Endodermal cell (in vitro differentiated cells): Measurements from ENCODE around the gene PZP. TPM values are rescaled to one million over a fixed set of nuclear protein-coding genes. Genes with fewer than 3 reads are reported as not detected.

Source experiments
- DNase-seq: peaks from one replicate; pipeline ENCODE4 v3.0.0-alpha.2; 2017
- H3K27ac ChIP-seq: 2 replicates; pipeline ENCODE4 v1.5.1; 2013; ENCODE audit warnings: mild to moderate bottlenecking, low read depth, low read length, moderate library complexity
- H3K27me3 ChIP-seq: 2 replicates; pipeline ENCODE4 v1.6.1; 2013; ENCODE audit warnings: mild to moderate bottlenecking, low read length, moderate library complexity; ENCODE audit not compliant: insufficient read depth, control insufficient read depth, poor library complexity, severe bottlenecking
- H3K36me3 ChIP-seq: 2 replicates; pipeline ENCODE4 v1.7.0; 2013; ENCODE audit warnings: mild to moderate bottlenecking, low read length, moderate library complexity; ENCODE audit not compliant: control insufficient read depth, insufficient read depth
- H3K4me1 ChIP-seq: one replicate; pipeline ENCODE4 v1.7.0; 2013; ENCODE audit warnings: low read length; ENCODE audit not compliant: control insufficient read depth, insufficient read depth
- H3K4me3 ChIP-seq: 2 replicates; pipeline ENCODE4 v1.5.1; 2013; ENCODE audit warnings: mild to moderate bottlenecking, low read length, moderate library complexity
- H3K9ac ChIP-seq: 2 replicates; pipeline ENCODE4 v1.6.1; 2013; ENCODE audit warnings: mild to moderate bottlenecking, low read length, moderate library complexity; ENCODE audit not compliant: poor library complexity, severe bottlenecking; ENCODE audit errors: extremely low read depth
- H3K9me3 ChIP-seq: 2 replicates; pipeline ENCODE4 v1.6.1; 2013; ENCODE audit warnings: mild to moderate bottlenecking, low read length, moderate library complexity; ENCODE audit not compliant: control insufficient read depth
- H3K27ac Mint-ChIP-seq: 2 replicates; pipeline ENCODE4 v1.8.0; 2020; ENCODE audit warnings: mixed read lengths
- H3K27me3 Mint-ChIP-seq: 2 replicates; pipeline ENCODE4 v1.8.0; 2021; ENCODE audit warnings: mild to moderate bottlenecking, mixed read lengths; ENCODE audit not compliant: insufficient read depth
- H3K36me3 Mint-ChIP-seq: 2 replicates; pipeline ENCODE4 v1.8.0; 2020; ENCODE audit warnings: low read depth, mixed read lengths
- H3K4me1 Mint-ChIP-seq: 2 replicates; pipeline ENCODE4 v1.8.0; 2020; ENCODE audit warnings: mixed read lengths
- H3K4me3 Mint-ChIP-seq: 2 replicates; pipeline ENCODE4 v1.8.0; 2020; ENCODE audit warnings: mild to moderate bottlenecking, moderate library complexity, mixed read lengths
- H3K9me3 Mint-ChIP-seq: 2 replicates; pipeline ENCODE4 v1.8.0; 2020; ENCODE audit warnings: mild to moderate bottlenecking, mixed read lengths
- WGBS, 2 experiments: methylation state at CpG; one replicate each; pipeline versions ENCODE4 v1.1.5 to v1.1.7; 2013; ENCODE audit warnings: missing lambda C conversion rate in 2 of 2, mixed read lengths in 1 of 2; ENCODE audit not compliant: insufficient coverage in 1 of 2, insufficient read length in 1 of 2; 5-methylcytosine and 5-hydroxymethylcytosine counted together
- total RNA-seq, 2 donors: library from RNA; stranded (reverse); fragmentation: NEBNext Ultra II Directional in 1 of 2; extraction: Animal tissue kit (Norgen Biotek cat#: 25700) in 1 of 2; gene quantifications; 2 replicates in 1 of 2; 3 replicates in 1 of 2; pipeline ENCODE4 v1.2.1, GENCODE V29; 2021
- TF ChIP-seq, protein P1 (sequence below): fragments of 200-600 bp; sonication (generic); conservative IDR thresholded peaks from 2 replicates; pipeline ENCODE4 v1.5.0; 2021; ENCODE audit warnings: antibody characterized with exemption, mild to moderate bottlenecking

The PZP gene
- total RNA-seq, 2 donors from 2014 or later = 1.3 TPM; not detected in 1

DNA sequence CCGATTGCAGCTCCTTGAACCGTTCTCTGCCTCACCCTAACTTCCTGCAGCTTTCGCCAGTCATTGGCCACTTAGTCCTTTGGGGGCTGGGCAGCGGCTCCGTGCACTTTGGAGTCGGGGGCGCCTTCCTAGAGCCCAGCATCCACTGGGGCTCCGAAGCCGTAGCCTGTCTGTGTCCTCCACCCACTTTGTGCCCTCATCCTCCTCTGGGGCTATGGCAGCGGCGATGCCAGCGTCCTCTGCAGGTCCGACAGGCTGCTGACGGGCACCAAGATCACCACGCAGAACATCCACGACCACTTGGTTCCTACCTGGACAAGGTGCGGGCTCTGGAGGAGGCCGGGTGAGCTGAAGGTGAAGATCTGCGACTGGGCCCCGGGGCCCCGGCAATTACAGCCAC is 80.7 kb downstream of the PZP start:
- WGBS, 2 experiments = 93 to 96% methylated on average over 17 to 21 of the region's 21 CpGs
- no peak overlapping the region for H3K27ac ChIP-seq
- no peak overlapping the region for H3K9ac ChIP-seq
- Mint-ChIP-seq H3K4me1 (no peaks in the 10 kb centered on the region), H3K36me3 (no peaks in the 10 kb centered on the region), H3K9me3 (peaks cover 8% of the 10 kb centered on the region), H3K27me3 (peaks cover 4% of the 10 kb centered on the region), H3K27ac (no peak overlapping the region), H3K4me3 (no peak overlapping the region)
- no peak for DNase-seq
- H3K27me3 ChIP-seq = no peaks in the 10 kb centered on the region
- H3K4me1 ChIP-seq = no peaks in the 10 kb centered on the region
- H3K9me3 ChIP-seq = no peaks in the 10 kb centered on the region
- H3K4me3 ChIP-seq = no peak overlapping the region
- H3K36me3 ChIP-seq = no peaks in the 10 kb centered on the region
- TF ChIP-seq, protein P1, sequence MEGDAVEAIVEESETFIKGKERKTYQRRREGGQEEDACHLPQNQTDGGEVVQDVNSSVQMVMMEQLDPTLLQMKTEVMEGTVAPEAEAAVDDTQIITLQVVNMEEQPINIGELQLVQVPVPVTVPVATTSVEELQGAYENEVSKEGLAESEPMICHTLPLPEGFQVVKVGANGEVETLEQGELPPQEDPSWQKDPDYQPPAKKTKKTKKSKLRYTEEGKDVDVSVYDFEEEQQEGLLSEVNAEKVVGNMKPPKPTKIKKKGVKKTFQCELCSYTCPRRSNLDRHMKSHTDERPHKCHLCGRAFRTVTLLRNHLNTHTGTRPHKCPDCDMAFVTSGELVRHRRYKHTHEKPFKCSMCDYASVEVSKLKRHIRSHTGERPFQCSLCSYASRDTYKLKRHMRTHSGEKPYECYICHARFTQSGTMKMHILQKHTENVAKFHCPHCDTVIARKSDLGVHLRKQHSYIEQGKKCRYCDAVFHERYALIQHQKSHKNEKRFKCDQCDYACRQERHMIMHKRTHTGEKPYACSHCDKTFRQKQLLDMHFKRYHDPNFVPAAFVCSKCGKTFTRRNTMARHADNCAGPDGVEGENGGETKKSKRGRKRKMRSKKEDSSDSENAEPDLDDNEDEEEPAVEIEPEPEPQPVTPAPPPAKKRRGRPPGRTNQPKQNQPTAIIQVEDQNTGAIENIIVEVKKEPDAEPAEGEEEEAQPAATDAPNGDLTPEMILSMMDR = no peak

DNA sequence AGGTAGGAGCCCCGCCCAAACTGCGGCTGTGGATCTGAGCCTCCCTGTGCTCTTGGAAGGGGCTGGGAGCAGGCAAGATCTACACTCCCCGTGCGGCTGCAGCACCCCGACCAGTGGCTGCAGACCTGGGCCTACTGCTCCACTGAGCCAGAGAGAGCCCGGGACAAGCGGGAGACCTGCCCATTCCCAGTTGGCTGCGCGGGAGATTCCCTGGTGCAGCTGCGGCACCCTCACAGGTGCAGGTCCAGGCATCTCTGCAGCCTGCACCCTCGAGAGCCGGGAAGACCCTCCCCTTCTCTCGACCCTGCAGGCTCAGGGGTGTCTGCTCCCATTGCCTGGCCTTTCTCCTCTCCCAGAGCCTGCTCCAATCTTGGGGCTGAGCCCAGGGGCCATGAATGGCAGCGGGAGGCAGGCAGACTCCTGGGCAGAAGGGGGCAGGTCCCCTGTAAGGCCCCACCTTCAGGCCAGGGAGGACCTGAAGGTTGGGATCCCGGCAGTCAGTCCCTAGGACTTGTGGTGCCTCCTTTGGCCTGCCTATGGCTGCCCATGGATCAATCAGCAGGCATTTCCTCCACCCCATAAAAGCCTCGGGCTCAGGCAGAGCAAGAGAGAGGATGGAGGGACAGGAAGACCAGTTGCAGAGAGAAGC is 83.7 kb downstream of the PZP start:
- peaks cover 7% of the 10 kb centered on the region for H3K4me1 Mint-ChIP-seq
- H3K9me3 Mint-ChIP-seq = no peaks in the 10 kb centered on the region
- H3K27me3 ChIP-seq = no peaks in the 10 kb centered on the region
- H3K27me3 Mint-ChIP-seq = peaks cover 4% of the 10 kb centered on the region
- WGBS, 2 experiments = 93 to 100% methylated on average over 2 to 16 of the region's 16 CpGs
- no peaks in the 10 kb centered on the region for H3K36me3 ChIP-seq
- H3K4me3 ChIP-seq = no peak overlapping the region
- peak; percentile 51 for DNase-seq
- H3K4me3 Mint-ChIP-seq = no peak overlapping the region
- TF ChIP-seq, protein P1 = no peak
- H3K9me3 ChIP-seq = no peaks in the 10 kb centered on the region
- no peak overlapping the region for H3K9ac ChIP-seq
- H3K27ac Mint-ChIP-seq = no peak overlapping the region
- no peak overlapping the region for H3K27ac ChIP-seq
- H3K36me3 Mint-ChIP-seq = no peaks in the 10 kb centered on the region
- no peaks in the 10 kb centered on the region for H3K4me1 ChIP-seq

DNA sequence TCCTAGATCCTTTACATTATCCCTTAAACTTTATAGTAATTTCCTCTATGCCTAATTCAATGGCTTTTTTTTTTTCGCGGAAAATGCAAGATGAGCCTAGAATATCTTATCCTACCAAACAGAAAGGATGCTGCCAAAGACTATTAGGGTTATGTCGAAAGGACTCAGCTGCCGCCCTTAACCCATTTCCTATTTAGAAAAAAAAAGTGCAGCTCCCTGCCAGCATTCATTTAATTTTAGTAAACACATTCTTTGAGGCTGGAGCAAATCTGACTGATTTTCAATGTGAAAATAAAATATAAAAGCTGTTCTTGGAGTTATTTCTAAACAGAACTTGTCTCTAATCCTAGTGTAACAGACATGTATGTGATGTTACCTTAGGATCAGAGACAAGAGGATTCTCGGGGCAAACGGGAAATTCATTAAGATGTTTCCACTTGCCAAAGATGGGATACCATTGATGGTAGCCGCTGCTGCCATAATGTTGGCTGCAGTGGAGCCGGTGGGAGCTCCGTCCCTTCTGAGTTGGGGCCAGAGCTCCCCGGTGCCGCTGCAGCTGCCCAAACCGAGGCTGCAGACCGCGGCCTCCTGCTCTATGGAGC is 84.3 kb downstream of the PZP start:
- 85 to 93% methylated on average over 4 to 14 of the region's 14 CpGs for WGBS, 2 experiments
- peaks cover 7% of the 10 kb centered on the region for H3K4me1 Mint-ChIP-seq

More for the DNA sequence above, 84.3 kb downstream of the PZP start:
- Histone ChIP-seq H3K9ac (no peak overlapping the region), H3K27me3 (no peaks in the 10 kb centered on the region), H3K9me3 (no peaks in the 10 kb centered on the region), H3K36me3 (no peaks in the 10 kb centered on the region), H3K4me1 (no peaks in the 10 kb centered on the region), H3K4me3 (no peak overlapping the region), H3K27ac (no peak overlapping the region)
- H3K9me3 Mint-ChIP-seq = no peaks in the 10 kb centered on the region
- DNase-seq = no peak
- TF ChIP-seq, protein P1 = no peak
- H3K4me3 Mint-ChIP-seq = no peak overlapping the region
- H3K27me3 Mint-ChIP-seq = peaks cover 4% of the 10 kb centered on the region
- H3K27ac Mint-ChIP-seq = no peak overlapping the region
- no peaks in the 10 kb centered on the region for H3K36me3 Mint-ChIP-seq
